HCT116 (cell line): ENCODE measurements around the gene IFT52. TPM values are rescaled to one million over a fixed set of nuclear protein-coding genes. Genes with fewer than 3 reads are reported as not detected.
"Not testable (repeated sequence)": the region's sequence is repeated elsewhere in the genome, so short reads cannot be mapped to it uniquely, and the experiment has no call there.

ENCODE experiments used
- ATAC-seq: fragments of 200-7000 bp; cut with Tn5 transposase; 2 replicates; pipeline ENCODE4 v1.9.1; 2020; ENCODE audit warnings: mild to moderate bottlenecking, moderate library complexity
- BruUV-seq: library from RNA; stranded (reverse); fragments of 400-500 nt; replicated peaks from 2 replicates; lab custom pipeline; 2021; lab: Mats Ljungman, UMichigan
- CTCF ChIA-PET: fragments of 300-600 bp; sonication (Branson Sonifier 250); formaldehyde crosslinking; loops from one replicate; lab custom pipeline; 2021; ENCODE audit warnings: antibody characterized with exemption; lab: Charles Lee
- POLR2A ChIA-PET: fragments of 300-600, 350-600 bp; sonication (Branson Sonifier 250); formaldehyde crosslinking; loops from one replicate; lab custom pipeline; 2021; ENCODE audit warnings: antibody characterized with exemption; lab: Charles Lee
- RAD21 ChIA-PET, 2 experiments: fragments of 300-600 bp; sonication (Branson Sonifier 250); formaldehyde crosslinking; loops; one replicate each; lab custom pipeline; 2023; ENCODE audit warnings: low total read pairs in 2 of 2; ENCODE audit not compliant: uncharacterized antibody in 2 of 2, unreplicated experiment in 2 of 2, low non-redundant PET in 1 of 2; lab: Charles Lee
- DNase-seq: peaks from one replicate; pipeline ENCODE4 v3.0.0-alpha.2; 2010; ENCODE audit warnings: low read depth, low spot score
- H2AFZ ChIP-seq: fragments of 200-600 bp; shearing (Covaris generic), sonication (generic); 2 replicates; pipeline ENCODE4 v1.6.1; 2017; ENCODE audit warnings: low read depth, mixed run types, mixed read lengths, antibody characterized with exemption, low read length; ENCODE audit not compliant: poor library complexity, severe bottlenecking
- H3K27ac ChIP-seq: 2 replicates; pipeline ENCODE4 v1.5.1; 2012; ENCODE audit warnings: low read depth, low read length
- H3K27me3 ChIP-seq: fragments of 200-600 bp; sonication (generic); 2 replicates; pipeline ENCODE4 v1.6.1; 2016; ENCODE audit warnings: mixed run types, low read length, mixed read lengths; ENCODE audit not compliant: insufficient read depth
- H3K36me3 ChIP-seq, 2 experiments: fragments of 200-500 bp in 1 of 2; fragments of 200-600 bp in 1 of 2; sonication (Bioruptor generic) in 1 of 2; sonication (generic) in 1 of 2; 2 replicates each; pipeline versions ENCODE4 v1.5.1 to v1.6.1; 2014 to 2016; ENCODE audit warnings: low read length in 2 of 2, inconsistent platforms in 1 of 2, mixed read lengths in 1 of 2, mixed run types in 1 of 2; ENCODE audit not compliant: insufficient read depth in 2 of 2, control insufficient read depth in 1 of 2
- H3K4me1 ChIP-seq, 2 experiments: fragments of 200-600 bp in 1 of 2; sonication (generic) in 1 of 2; 2 replicates each; pipeline versions ENCODE4 v1.5.1 to v1.6.1; 2012 to 2017; ENCODE audit warnings: low read length in 2 of 2, inconsistent platforms in 1 of 2, mild to moderate bottlenecking in 1 of 2, mixed read lengths in 1 of 2, mixed run types in 1 of 2, moderate library complexity in 1 of 2; ENCODE audit not compliant: insufficient read depth in 2 of 2, control insufficient read depth in 1 of 2
- H3K4me2 ChIP-seq: fragments of 200-600 bp; sonication (generic); 2 replicates; pipeline ENCODE4 v1.6.1; 2017; ENCODE audit warnings: mixed run types, low read length, mixed read lengths
- H3K4me3 ChIP-seq, 2 experiments: fragments of 200-600 bp in 1 of 2; sonication (generic) in 1 of 2; replicated peaks in 1 of 2; 2 replicates each; pipeline ENCODE4 v1.5.1; 2011 to 2016; ENCODE audit warnings: low read length in 2 of 2, control low read depth in 1 of 2, low read depth in 1 of 2, mild to moderate bottlenecking in 1 of 2, mixed read lengths in 1 of 2, mixed run types in 1 of 2
- H3K79me2 ChIP-seq: fragments of 200-600 bp; sonication (generic); 2 replicates; pipeline ENCODE4 v1.6.1; 2017; ENCODE audit warnings: mild to moderate bottlenecking, mixed run types, low read length, moderate library complexity, mixed read lengths; ENCODE audit not compliant: insufficient read depth
- H3K9ac ChIP-seq: fragments of 200-600 bp; sonication (generic); 2 replicates; pipeline ENCODE4 v1.6.1; 2016; ENCODE audit warnings: low read length, mixed read lengths
- H3K9me2 ChIP-seq: fragments of 200-600 bp; sonication (generic), shearing (Covaris generic); 2 replicates; pipeline ENCODE4 v1.6.1; 2017; ENCODE audit warnings: mixed run types, mild to moderate bottlenecking, moderate library complexity; ENCODE audit not compliant: insufficient read depth
- H3K9me3 ChIP-seq, 2 experiments: fragments of 200-500 bp in 1 of 2; fragments of 200-600 bp in 1 of 2; sonication (Bioruptor generic) in 1 of 2; sonication (generic) in 1 of 2; 2 replicates each; pipeline ENCODE4 v1.6.1; 2014 to 2017; ENCODE audit warnings: low read length in 2 of 2, mixed read lengths in 2 of 2, inconsistent platforms in 1 of 2, low read depth in 1 of 2, mild to moderate bottlenecking in 1 of 2, mixed run types in 1 of 2, moderate library complexity in 1 of 2; ENCODE audit not compliant: control insufficient read depth in 1 of 2, insufficient read depth in 1 of 2
- H4K20me1 ChIP-seq: fragments of 200-600 bp; sonication (generic), shearing (Covaris generic); 2 replicates; pipeline ENCODE4 v1.6.1; 2017; ENCODE audit warnings: mixed run types, mild to moderate bottlenecking, moderate library complexity; ENCODE audit not compliant: insufficient read depth
- CBX3 ChIP-seq: IDR thresholded peaks from 2 replicates; pipeline ENCODE4 v1.6.1; 2012; ENCODE audit warnings: low read depth
- CTCF ChIP-seq, 3 experiments: fragments of 200-600 bp in 1 of 3; sonication (generic) in 1 of 3; IDR thresholded peaks in 2 of 3; conservative IDR thresholded peaks in 1 of 3; 2 replicates each; pipeline ENCODE4 v1.5.1; 2012 to 2017; ENCODE audit warnings: low read depth in 2 of 3, low read length in 2 of 3, antibody characterized with exemption in 1 of 3, borderline replicate concordance in 1 of 3, control low read depth in 1 of 3, mild to moderate bottlenecking in 1 of 3, mixed read lengths in 1 of 3, mixed run types in 1 of 3, moderate library complexity in 1 of 3; ENCODE audit not compliant: insufficient read depth in 1 of 3
- ELF1 ChIP-seq: IDR thresholded peaks from 2 replicates; pipeline ENCODE4 v1.6.1; 2012; ENCODE audit warnings: low read depth, borderline replicate concordance
- EZH2phosphoT487 ChIP-seq: fragments of 200-600 bp; IDR thresholded peaks from 2 replicates; pipeline ENCODE4 v1.6.1; 2018; ENCODE audit warnings: antibody characterized with exemption, borderline replicate concordance
- FOSL1 ChIP-seq: IDR thresholded peaks from 2 replicates; pipeline ENCODE4 v1.6.1; 2012; ENCODE audit warnings: low read depth
- JUND ChIP-seq: IDR thresholded peaks from 2 replicates; pipeline ENCODE4 v1.6.1; 2012
- MAX ChIP-seq: IDR thresholded peaks from 2 replicates; pipeline ENCODE4 v1.6.1; 2012
- RAD21 ChIP-seq: IDR thresholded peaks from 2 replicates; pipeline ENCODE4 v1.6.1; 2012; ENCODE audit warnings: low read depth, mild to moderate bottlenecking
- SIN3A ChIP-seq: IDR thresholded peaks from 2 replicates; pipeline ENCODE4 v1.6.1; 2012; ENCODE audit warnings: low read depth
- SP1 ChIP-seq: IDR thresholded peaks from 2 replicates; pipeline ENCODE4 v1.6.1; 2012; ENCODE audit warnings: low read depth
- TCF7L2 ChIP-seq: IDR thresholded peaks from 2 replicates; pipeline ENCODE4 v1.7.0; 2011; ENCODE audit warnings: borderline replicate concordance, inconsistent platforms; ENCODE audit not compliant: insufficient read depth, insufficient read length; ENCODE audit errors: extremely low read depth
- ZFX ChIP-seq: fragments of 450-650 bp; IDR thresholded peaks from 2 replicates; pipeline ENCODE4 v1.6.1; 2017
- intact Hi-C: fragments of 100-400 bp; cut with micrococcal nuclease; formaldehyde crosslinking; loops from 2 replicates; pipeline ENCODE4 v1.10.0; 2022
- total RNA-seq: library from RNA; stranded (reverse); gene quantifications from one replicate; pipeline ENCODE4 v1.2.1, GENCODE V29; 2021; ENCODE audit not compliant: unreplicated experiment
- TF ChIP-seq, protein P1 (sequence below): IDR thresholded peaks from 2 replicates; pipeline ENCODE4 v1.6.1; 2012

IFT52 gene
- total RNA-seq, 1 experiment from 2014 or later: 29.0 TPM

- H3K36me3 ChIP-seq: no peaks in the 10 kb centered on the region
- no peak for ATAC-seq
- POLR2A ChIA-PET: no interaction called here
- CTCF ChIA-PET: no interaction called here
- no peak overlapping the region for H3K4me3 ChIP-seq
- no peak overlapping the region for H3K4me2 ChIP-seq
- H3K9me3 ChIP-seq: no peaks in the 10 kb centered on the region
- H3K4me1 ChIP-seq: peaks cover 7 to 11% of the 10 kb centered on the region in 2 experiments; a peak in 3 of 4 replicates
- H3K27ac ChIP-seq: no peak overlapping the region
- RAD21 ChIA-PET: no interaction called here
- H2AFZ ChIP-seq: no peak overlapping the region
- TF ChIP-seq, protein P1, sequence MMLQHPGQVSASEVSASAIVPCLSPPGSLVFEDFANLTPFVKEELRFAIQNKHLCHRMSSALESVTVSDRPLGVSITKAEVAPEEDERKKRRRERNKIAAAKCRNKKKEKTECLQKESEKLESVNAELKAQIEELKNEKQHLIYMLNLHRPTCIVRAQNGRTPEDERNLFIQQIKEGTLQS: no peak
- TF ChIP-seq ZFX: no peak
- H3K27me3 ChIP-seq: no peaks in the 10 kb centered on the region
- no peak overlapping the region for H3K9ac ChIP-seq
- H3K9me2 ChIP-seq: no peaks in the 10 kb centered on the region
- H4K20me1 ChIP-seq: no peaks in the 10 kb centered on the region
- no peak for DNase-seq
- intact Hi-C loops: no loop called here
- H3K79me2 ChIP-seq: peaks cover 4% of the 10 kb centered on the region; the same call in 1 of the 2 replicates
- no TSS peak for BruUV-seq
Observed at GRCh38 chr20:43586641-43587040, 4.1 kb upstream of the IFT52 start.

DNA sequence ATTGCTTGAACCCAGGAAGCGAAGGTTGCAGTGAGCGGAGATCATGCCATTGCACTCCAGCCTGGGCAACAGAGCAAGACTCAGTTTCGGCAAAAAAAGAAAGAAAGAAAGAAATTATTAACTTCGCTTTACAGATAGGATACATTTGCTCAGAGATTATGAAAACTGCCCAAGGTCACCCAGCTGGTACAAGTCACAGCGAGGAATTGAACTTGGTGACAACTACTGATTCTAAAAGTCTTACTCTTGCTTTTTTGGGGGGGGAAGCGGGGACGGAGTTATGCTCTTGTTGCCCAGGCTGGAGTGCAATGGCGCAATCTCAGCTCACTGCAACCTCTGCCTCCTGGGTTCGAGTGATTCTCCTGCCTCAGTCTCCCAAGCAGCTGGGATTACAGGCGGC is 2.2 kb upstream of the IFT52 start:
- POLR2A ChIA-PET, H3K4me3 ChIP-seq, RAD21 ChIA-PET, H3K9ac ChIP-seq, ATAC-seq, H3K27ac ChIP-seq, H3K9me3 ChIP-seq, intact Hi-C loops, CTCF ChIA-PET, BruUV-seq, H4K20me1 ChIP-seq, H3K27me3 ChIP-seq, H2AFZ ChIP-seq, H3K36me3 ChIP-seq, H3K4me2 ChIP-seq, DNase-seq, H3K79me2 ChIP-seq, H3K9me2 ChIP-seq: not testable (repeated sequence)
- H3K4me1 ChIP-seq: peaks cover 9 to 16% of the 10 kb centered on the region in 2 experiments; a peak in 3 of 4 replicates

DNA sequence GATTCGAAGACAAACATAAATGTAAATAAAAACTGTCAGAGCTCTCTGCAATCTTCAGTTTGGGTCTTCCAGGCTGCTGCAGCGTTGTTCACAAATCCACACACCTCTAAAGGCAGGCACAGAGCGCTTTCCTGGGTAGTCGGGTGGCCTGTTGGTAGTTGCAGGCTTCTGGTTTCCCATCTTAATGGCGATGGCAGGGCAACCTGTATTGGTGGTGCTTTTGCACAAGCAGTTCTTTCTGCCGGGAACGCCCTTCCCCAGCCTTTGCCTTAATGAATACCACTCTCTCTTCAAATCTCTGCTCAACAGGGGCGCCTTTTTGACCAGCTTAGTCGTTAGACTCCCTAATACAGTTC is 723 bp upstream of the IFT52 start:
- no peaks in the 10 kb centered on the region for H3K27me3 ChIP-seq
- CTCF ChIA-PET: no interaction called here
- POLR2A ChIA-PET: no interaction called here
- RAD21 ChIA-PET: no interaction called here
- peak overlapping the region; percentile 74 for H3K9ac ChIP-seq
- TSS peak; percentile 92 for BruUV-seq
- H3K9me3 ChIP-seq: no peaks in the 10 kb centered on the region
- H3K9me2 ChIP-seq: no peaks in the 10 kb centered on the region
- H2AFZ ChIP-seq: no peak overlapping the region
- peak overlapping the region; percentile 56 for H3K27ac ChIP-seq
- peak; percentile 3 for ATAC-seq
- intact Hi-C loops: loop anchor here (2.0 kb wide), 1 partner anchor 75 kb away; no protein-coding TSS in a partner anchor
- H3K4me3 ChIP-seq: peak overlapping the region; percentile 84 to 86
- DNase-seq: no peak
- H3K4me1 ChIP-seq: peaks cover 9 to 16% of the 10 kb centered on the region in 2 experiments; a peak in 3 of 4 replicates
- no peaks in the 10 kb centered on the region for H3K36me3 ChIP-seq
- H4K20me1 ChIP-seq: no peaks in the 10 kb centered on the region
- H3K4me2 ChIP-seq: peak overlapping the region; percentile 89
- H3K79me2 ChIP-seq: peaks cover 4% of the 10 kb centered on the region; the same call in 1 of the 2 replicates
- TF ChIP-seq, protein P1: no peak
- no peak for TF ChIP-seq MAX
- no peak for TF ChIP-seq CBX3
- no peak for TF ChIP-seq RAD21
- no peak for TF ChIP-seq CTCF (IDR thresholded peaks at IDR 0.05 in 2 of 3, conservative IDR thresholded peaks at IDR 0.05 in 1 of 3; ENCODE audit: borderline replicate concordance in 1 of 3, insufficient read depth in 1 of 3, low read depth in 2 of 3, low read length in 2 of 3)
- TF ChIP-seq SIN3A: no peak
- no peak for TF ChIP-seq SP1
- TF ChIP-seq TCF7L2: no peak
- TF ChIP-seq JUND: no peak
- TF ChIP-seq EZH2phosphoT487: no peak
- TF ChIP-seq FOSL1: no peak
- no peak for TF ChIP-seq ELF1
